Ectodermal cell (in vitro differentiated cells): ENCODE results near the gene XAGE5.
"Not testable (repeated sequence)": the region's sequence is repeated elsewhere in the genome, so short reads cannot be mapped to it uniquely, and the experiment has no call there.

ENCODE experiments used
- H3K27ac ChIP-seq: 2 replicates; pipeline ENCODE4 v1.7.0; 2013; ENCODE audit warnings: mild to moderate bottlenecking, low read depth, low read length; ENCODE audit not compliant: insufficient read depth, poor library complexity, severe bottlenecking
- H3K27me3 ChIP-seq: 2 replicates; pipeline ENCODE4 v1.7.0; 2013; ENCODE audit warnings: mild to moderate bottlenecking, low read length; ENCODE audit not compliant: insufficient read depth, control insufficient read depth, poor library complexity, severe bottlenecking
- H3K36me3 ChIP-seq: one replicate; pipeline ENCODE4 v1.7.0; 2013; ENCODE audit warnings: low read length; ENCODE audit not compliant: control insufficient read depth, insufficient read depth
- H3K4me1 ChIP-seq: one replicate; pipeline ENCODE4 v1.7.0; 2013; ENCODE audit warnings: low read length; ENCODE audit not compliant: control insufficient read depth, insufficient read depth
- H3K4me3 ChIP-seq: 2 replicates; pipeline ENCODE4 v1.7.0; 2013; ENCODE audit warnings: low read depth, low read length, control low read depth; ENCODE audit not compliant: insufficient read depth
- H3K9me3 ChIP-seq: 2 replicates; pipeline ENCODE4 v1.7.0; 2013; ENCODE audit warnings: mild to moderate bottlenecking, low read length, moderate library complexity; ENCODE audit not compliant: control insufficient read depth
- WGBS, 2 experiments: methylation state at CpG; one replicate each; pipeline ENCODE4 v1.1.7; 2013; ENCODE audit warnings: missing lambda C conversion rate in 2 of 2; 5-methylcytosine and 5-hydroxymethylcytosine counted together

XAGE5 gene

DNA sequence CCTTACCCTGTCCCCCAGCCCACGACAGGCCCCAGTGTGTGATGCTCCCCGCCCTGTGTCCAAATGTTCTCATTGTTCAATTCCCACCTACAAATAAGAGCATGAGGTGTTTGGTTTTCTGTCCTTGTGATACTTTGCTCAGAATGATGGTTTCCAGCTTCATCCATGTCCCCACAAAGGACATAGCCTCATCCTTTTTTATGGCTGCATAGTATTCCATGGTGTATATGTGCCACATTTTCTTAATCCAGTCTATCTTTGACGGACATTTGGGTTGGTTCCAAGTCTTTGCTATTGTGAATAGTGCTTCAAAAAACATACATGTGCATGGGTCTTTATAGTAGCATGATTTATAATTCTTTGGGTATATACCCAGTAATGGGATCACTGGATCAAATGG lies 32.5 kb downstream of the XAGE5 start:
- 76 to 79% methylated on average over 3 of the region's 3 CpGs for WGBS, 2 experiments
- H3K27me3 ChIP-seq, H3K9me3 ChIP-seq, H3K36me3 ChIP-seq, H3K4me1 ChIP-seq, H3K27ac ChIP-seq, H3K4me3 ChIP-seq: not testable (repeated sequence)

DNA sequence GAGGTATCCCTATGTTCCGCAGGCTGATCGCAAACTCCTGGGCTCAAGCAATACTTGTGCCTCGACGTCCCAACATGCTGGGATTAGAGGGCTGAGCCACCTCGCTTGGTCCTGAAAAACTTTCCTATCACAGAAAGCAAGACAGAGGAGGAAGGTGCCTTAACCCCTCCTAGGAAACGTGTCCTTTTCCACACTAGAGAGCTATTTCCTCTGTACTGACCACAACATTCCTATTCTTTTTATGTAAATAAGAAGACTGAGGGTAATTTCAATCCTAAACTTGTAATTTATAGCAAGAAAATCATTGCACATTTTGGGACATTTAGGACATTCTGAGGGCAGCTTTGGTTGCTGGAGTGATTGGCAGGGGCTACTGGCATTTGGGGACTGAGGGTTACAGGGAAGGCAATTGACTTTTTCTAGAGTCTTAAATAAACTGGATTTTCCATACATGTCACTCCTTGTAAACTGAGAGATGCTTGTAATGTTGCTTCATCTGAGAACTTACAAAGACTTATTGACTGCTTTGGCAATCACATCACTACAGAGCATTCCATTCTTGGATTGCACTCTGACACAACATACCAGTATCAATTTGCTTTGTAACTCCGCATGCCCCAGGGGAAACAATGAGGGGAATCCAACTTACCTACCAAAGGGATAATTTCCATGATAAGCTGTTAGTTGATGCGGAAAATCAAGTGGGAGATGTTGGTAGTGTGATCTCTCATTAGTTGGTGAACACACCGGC lies 41.2 kb downstream of the XAGE5 start:
- Histone ChIP-seq H3K4me3 (no peak overlapping the region), H3K36me3 (no peaks in the 10 kb centered on the region)
- WGBS, 2 experiments = 88 to 94% methylated on average over 8 of the region's 9 CpGs

DNA sequence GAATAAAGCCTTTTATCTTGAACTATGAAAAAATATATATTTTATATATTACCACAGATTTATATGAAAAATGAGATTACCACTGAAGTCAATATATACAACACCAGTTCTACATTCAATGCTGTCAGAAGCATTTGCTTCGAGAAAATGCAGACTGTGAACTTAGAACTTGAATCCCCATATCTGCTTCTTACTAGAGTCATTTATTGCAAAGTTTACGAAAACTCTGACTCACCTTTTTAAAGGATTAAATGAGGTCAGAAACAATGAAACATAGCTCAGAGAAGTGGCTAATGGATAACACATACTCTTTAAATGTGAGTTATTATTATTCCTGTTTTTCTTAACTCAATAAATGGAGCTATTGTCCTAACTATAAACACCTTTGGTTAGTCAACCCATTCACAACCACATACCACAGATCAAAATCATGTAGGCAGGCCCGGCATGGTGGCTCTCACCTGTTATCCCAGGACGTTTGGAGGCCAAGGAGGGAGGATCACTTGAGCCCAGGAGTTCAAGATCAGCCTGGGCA lies 46.0 kb downstream of the XAGE5 start:
- not testable (repeated sequence) for H3K27me3 ChIP-seq, H3K4me1 ChIP-seq, H3K9me3 ChIP-seq, H3K4me3 ChIP-seq, H3K36me3 ChIP-seq, H3K27ac ChIP-seq
- WGBS, 2 experiments = 60 to 68% methylated on average over 3 to 4 of the region's 4 CpGs

More for the DNA sequence above, 41.2 kb downstream of the XAGE5 start:
- Histone ChIP-seq H3K27ac (no peak overlapping the region), H3K9me3 (no peaks in the 10 kb centered on the region), H3K4me1 (no peaks in the 10 kb centered on the region), H3K27me3 (no peaks in the 10 kb centered on the region)

DNA sequence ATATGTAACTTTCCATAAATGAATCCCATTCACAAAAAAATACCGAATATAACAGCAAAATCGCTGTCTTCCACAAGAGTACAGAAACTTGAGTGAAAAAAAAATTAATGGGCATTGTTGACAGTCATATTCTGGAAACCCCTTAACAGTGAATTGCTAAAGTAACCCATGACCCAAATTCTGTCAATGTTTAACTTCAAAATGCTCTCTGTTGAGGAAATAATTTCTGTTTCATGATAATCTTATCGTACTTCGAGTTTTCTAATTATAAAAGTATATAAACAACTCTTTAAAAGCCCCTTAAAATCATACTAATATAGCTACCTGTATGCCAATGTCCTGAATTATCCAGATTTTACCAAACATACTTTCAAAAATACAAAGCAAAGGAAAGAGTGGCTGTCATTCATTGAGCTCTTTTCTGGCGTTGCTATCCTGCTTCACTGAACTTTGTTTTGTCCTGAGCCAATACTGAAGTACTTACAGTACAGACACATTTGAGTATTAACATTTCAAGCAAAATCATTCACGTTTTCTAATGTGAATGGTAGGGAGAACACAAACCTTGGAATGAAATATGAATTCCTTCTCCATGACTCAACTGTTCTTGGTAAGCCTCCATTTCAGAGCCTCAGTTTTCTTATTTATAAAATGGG lies 54.4 kb downstream of the XAGE5 start:
- no peak overlapping the region for H3K27ac ChIP-seq
- 64 to 94% methylated on average over 2 to 6 of the region's 6 CpGs for WGBS, 2 experiments
- no peaks in the 10 kb centered on the region for H3K36me3 ChIP-seq
- H3K9me3 ChIP-seq = no peaks in the 10 kb centered on the region
- no peaks in the 10 kb centered on the region for H3K27me3 ChIP-seq
- H3K4me1 ChIP-seq = no peaks in the 10 kb centered on the region
- H3K4me3 ChIP-seq = no peak overlapping the region
